ENCODE data around the gene FRRS1.
"Not testable (repeated sequence)": the region's sequence is repeated elsewhere in the genome, so short reads cannot be mapped to it uniquely, and the experiment has no call there.

The FRRS1 gene

DNA sequence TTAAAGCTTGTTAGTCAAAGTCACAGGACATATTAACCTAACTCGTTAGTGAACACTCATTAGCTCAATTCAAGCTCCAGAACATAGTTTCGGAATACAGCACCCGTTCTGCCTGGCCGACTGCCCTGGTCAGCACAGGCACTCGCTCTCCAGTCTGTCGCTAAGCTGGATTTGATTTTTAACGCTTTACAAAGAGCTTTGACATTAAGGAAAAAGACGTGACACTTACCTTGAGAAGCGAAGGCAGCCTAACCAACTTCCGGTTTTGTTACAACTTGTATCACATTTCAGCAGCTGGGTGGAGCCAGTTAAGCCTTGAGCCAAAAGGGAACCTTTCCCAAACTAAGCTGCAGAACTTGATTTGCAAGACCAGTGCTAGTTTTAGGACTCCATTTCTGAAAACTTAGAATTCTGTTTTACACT is at the start of gene FRRS1:
Gene FRRS1 (minus strand): TSS at position 258 of the 423 bp plus-strand sequence. CDS start 17,867 bp downstream, outside the sequence.
- DNase-seq, result peak; percentile 4

GRCh38 chr1:99814373-99814900 is 48.0 kb upstream of the FRRS1 start:
- no peak for DNase-seq

GRCh38 chr1:99811747-99812146 is 45.3 kb upstream of the FRRS1 start:
- no peak for DNase-seq

GRCh38 chr1:99811075-99811474 is 44.6 kb upstream of the FRRS1 start:
- no peak for DNase-seq

DNA sequence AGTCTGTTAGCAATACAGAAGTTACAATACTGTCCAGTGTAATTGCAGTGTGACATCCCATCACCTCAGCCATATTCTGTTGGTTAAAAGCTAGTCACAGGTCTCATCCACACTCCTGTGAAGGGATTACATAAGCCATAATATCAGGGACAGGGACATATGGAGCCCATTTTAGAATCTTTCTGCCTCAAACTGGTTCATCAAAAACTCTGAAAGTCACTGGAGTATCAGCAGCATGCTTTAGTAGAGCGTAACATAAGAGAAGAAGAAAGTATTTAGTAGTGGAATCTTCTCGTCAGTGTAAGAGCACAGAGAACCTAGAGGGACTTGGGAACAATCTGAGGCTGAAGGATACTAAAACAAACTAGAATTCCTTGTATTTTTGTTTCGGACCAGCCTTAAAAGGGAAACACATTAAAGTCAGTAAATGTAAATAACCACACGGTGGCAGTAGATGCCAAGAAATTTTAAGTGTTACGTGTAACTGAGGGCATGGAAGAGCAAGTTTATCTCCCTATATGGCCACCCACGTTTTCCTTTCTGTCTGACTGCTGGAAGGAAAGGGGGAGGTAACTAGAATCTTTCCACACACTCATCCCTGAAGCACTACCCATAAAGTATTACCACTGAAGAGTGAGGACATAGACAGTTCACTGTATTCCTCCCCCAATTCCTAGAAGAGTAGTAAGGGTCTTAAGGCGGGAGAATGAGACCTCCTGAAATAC is 42.1 kb upstream of the FRRS1 start:
- no peak for DNase-seq

DNA sequence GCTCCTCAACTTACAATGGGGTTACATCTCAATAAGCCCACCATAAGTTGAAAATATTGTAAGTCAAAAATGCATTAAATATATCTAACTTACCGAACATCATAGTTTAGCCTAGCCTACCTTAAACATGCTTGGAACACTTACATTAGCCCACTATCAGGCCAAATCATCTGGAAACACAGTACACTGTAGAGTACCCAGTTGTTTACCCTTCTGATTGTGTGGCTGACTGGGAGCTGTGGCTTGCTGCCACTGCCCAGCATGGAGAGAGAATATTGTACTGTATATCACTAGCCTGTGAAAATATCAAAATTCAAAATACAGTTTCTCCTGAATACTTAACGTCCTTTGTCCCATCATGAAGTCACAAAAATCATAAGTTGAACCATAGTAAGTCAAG is 40.4 kb upstream of the FRRS1 start:
- no peak for DNase-seq

DNA sequence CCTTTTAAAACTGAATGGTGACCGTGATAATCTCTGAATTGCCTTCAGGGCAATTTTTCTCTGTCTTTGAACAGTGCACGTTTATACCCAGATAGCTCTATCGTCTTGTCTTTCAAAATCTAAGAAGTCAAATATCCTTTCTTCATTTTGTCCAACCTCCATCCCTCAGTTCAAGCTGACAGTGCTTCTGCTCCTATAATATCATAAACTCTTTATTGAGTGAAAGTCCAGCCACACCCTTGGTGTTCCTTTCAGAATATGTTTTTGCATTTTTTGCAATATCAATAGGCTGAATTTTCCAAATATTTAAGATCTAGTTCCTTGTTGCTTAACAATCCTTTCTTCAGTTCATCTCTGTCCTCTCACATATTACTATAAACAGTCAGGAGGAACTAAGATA is 35.1 kb upstream of the FRRS1 start:
- DNase-seq, result no peak

- not testable (repeated sequence) for DNase-seq
Observed at GRCh38 chr1:99793861-99794260, 27.4 kb upstream of the FRRS1 start.

- no peak for DNase-seq
Observed at GRCh38 chr1:99789715-99790114, 23.3 kb upstream of the FRRS1 start.

- DNase-seq, result no peak
Observed at GRCh38 chr1:99788896-99789295, 22.5 kb upstream of the FRRS1 start.

GRCh38 chr1:99786751-99787501 is 20.5 kb upstream of the FRRS1 start:
- no peak for DNase-seq

- DNase-seq, result no peak
Observed at GRCh38 chr1:99784809-99785255, 18.4 kb upstream of the FRRS1 start.

DNA sequence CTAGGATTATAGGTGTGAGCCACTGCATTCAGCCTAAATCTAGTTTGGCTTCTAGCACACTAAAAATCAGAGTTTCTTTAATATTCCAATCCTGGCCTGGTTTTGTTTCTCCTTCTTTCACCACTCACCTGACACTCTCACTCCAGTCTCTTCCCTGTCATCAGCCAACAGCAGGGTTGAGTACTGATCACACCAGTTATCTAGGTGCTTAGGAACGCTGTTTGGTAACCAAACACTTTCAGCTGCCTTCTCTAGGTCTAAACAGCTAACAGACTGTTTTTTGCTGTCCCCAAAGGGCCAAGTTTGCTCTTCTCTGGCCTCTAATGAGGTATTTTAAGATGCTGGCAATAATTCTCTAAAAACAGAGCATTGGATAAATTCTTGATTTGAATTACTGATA is 17.7 kb upstream of the FRRS1 start:
- DNase-seq, result no peak

DNA sequence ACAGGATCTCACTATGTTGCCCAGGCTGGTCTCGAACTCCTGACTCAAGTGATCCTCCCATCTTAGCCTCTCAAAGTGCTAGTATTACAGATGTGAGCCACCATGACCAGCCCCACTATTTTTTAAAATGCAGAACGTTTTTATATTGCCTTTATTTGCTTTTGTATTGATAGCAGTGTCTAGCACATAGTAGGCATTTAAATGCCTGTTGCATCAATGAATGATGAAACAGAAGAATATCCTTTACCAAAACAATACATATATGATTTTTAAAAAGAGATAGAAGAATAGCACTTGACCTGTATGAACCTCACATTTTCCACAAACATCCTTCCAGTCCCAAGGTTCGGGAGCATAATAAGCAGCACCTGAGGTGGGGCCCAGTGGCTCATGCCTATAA is 16.5 kb upstream of the FRRS1 start:
- no peak for DNase-seq

GRCh38 chr1:99782397-99782796 is 16.0 kb upstream of the FRRS1 start:
- DNase-seq, result no peak

- DNase-seq, result no peak
Observed at GRCh38 chr1:99781798-99782197, 15.4 kb upstream of the FRRS1 start.

DNA sequence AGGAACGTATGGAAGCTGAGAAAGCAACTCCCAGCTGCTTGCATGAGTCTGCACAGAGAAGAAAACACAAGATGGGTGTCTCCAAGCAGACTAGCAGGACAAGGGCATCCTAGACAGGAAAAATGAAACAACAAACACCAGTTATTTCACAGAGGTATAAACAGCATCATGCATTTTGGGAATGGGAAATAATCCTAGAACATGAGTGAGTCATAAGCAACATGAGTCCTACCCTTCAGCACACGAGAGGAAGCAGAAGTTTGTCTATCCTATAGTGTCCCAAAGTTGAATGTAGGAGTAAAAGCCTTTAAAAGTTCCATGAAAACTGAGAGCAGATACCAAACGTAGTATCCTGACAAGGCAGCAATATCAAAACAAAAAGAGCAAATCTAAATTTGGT is 11.3 kb upstream of the FRRS1 start:
- DNase-seq, result no peak

DNA sequence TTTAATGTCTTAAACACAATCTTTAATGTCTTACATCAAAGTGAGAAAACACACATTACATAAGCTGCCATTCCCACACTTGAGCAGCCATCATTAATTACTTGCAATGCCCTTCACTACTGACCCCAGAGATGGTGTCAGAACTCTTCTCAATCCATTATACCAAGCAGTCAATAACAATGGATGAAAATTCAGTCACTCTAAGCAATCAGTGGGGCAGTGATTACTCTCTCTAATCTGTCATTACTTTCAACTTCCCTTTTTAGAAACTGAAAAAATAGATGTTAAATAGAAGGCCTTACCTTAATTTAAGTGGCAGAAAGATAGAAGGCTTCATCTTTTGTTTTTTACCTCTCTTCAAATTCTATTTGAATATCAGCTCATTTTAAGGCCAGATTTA is 9.7 kb upstream of the FRRS1 start:
- DNase-seq, result no peak

DNA sequence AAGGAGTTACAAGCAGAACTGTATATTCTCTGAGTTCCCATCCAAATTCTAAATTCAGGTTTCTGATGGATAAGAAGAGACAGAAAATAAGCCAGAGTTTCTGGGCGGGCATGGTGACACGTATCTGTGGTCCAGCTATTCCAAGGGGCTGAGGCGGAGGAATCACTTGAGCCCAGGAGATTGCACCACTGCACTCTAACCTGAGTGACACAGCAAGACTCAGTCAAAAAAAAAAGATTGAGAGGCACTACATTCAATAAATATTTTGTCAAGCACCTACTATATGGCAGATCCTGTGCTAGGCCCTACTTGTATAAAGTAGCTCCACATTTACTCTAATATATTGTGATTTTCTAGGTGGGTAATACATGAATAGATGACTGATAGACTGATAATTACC is 6.4 kb upstream of the FRRS1 start:
- no peak for DNase-seq

DNA sequence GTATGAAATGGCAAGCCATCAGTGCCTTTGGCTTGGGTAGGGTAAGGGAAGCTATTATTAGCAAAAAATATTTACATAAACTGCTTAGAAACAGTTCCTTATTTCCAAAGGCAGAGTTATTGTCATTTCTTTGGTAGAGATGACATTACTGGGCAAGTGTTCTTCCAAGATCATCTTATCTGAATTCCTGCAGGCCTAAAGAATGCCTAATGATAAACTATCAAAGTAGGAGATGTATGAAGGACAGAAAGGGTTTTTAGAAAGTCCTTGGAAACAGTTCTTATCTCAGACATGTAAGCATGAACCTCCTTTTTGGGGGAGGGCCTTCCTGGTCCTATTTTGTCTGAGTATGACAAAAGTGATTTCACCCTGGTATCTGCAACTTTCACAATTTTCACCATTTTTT is 5.1 kb upstream of the FRRS1 start:
- no peak for DNase-seq

DNA sequence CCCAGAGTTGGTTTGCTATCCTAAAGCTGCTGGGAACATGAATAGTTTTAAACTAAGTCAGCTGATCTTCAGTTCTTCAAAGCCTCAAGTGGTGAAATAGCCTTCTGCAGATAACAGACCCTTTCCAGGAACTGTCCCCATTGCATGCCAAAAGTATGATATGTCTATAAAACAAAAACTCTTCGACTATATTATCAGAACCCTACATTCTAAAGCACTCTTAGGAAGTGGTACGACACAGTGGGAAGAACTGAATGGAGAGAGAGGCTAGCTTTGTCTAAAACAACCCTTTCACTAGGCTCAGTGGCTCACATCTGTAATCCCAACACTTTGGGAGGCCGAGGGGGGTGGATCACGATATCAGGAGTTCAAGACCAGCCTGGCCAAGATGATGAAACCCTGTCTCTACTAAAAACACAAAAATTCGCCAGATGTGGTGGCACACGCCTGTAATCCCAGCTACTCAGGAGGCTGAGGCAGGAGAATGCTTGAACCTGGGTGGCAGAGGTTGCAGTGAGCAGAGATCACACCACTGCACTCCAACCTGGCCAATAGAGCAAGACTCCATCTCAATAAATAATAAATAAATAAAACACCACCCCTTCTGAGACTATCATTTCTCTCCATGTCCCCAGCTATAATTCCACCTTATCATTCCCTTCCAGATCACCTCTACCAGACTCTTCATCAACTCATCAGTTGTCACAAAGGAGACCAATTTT is 2.2 kb upstream of the FRRS1 start:
- no peak for DNase-seq

- DNase-seq, result no peak
Observed at GRCh38 chr1:99768104-99768503, 1.7 kb upstream of the FRRS1 start.

DNA sequence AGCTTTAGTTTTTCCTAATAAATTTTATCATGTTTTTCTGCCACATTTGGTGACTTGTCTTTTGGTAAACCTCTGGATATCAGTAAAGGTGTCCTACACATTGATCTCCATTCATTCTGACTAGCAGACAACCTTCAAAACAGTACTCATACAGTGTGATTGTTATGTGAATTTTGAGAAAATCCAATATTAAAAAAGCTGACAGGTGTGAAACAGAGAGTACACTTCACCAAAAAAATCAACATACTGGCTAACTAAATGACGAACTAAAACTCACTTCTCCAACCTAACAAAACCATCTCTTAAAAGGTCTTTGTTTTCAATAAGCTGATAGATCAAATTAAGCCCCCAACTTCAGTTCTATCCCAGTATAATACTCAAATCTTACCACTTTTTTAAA is 1.5 kb downstream of the FRRS1 start:
- DNase-seq, result no peak

GRCh38 chr1:99764439-99764838 is 2.0 kb downstream of the FRRS1 start:
- DNase-seq, result no peak

All from activated effector memory CD4-positive, alpha-beta T cell treated with Interleukin-2 at 50 U/mL for 16 hours (primary cell).